CD4-positive, alpha-beta T cell (primary cell): Measurements from ENCODE around the gene MACROD2. TPM values are rescaled to one million over a fixed set of nuclear protein-coding genes. Genes with fewer than 3 reads are reported as not detected.

Experiments
- ATAC-seq: fragments of 200-7000 bp; cut with Tn5 transposase; one replicate; pipeline ENCODE4 v1.10.0; 2022; ENCODE audit warnings: mild to moderate bottlenecking; ENCODE audit not compliant: poor library complexity
- CTCF ChIA-PET: fragments of 350-600 bp; sonication (Branson Sonifier 250); formaldehyde crosslinking; loops from one replicate; lab custom pipeline; 2021; ENCODE audit warnings: antibody characterized with exemption, inconsistent platforms; lab: Charles Lee
- POLR2A ChIA-PET: fragments of 350-600 bp; sonication (Branson Sonifier 250); formaldehyde crosslinking; loops from one replicate; lab custom pipeline; 2021; ENCODE audit warnings: antibody characterized with exemption, inconsistent platforms; lab: Charles Lee
- DNase-seq, 14 experiments: peaks; one replicate each; pipeline ENCODE4 v3.0.0-alpha.2; 2013 to 2020; ENCODE audit warnings: mixed read lengths in 2 of 14
- H3K27ac ChIP-seq, 2 donors: one replicate each; pipeline versions ENCODE4 v1.5.1 to v1.7.0; 2013; ENCODE audit warnings: low read length in 2 of 2, low read depth in 1 of 2, mild to moderate bottlenecking in 1 of 2
- H3K27me3 ChIP-seq, 2 experiments: 1 replicate in 1 of 2; 2 replicates in 1 of 2; pipeline versions ENCODE4 v1.6.1 to v1.7.0; 2013; ENCODE audit warnings: low read length in 2 of 2, control low read depth in 1 of 2, mild to moderate bottlenecking in 1 of 2, moderate library complexity in 1 of 2; ENCODE audit not compliant: insufficient read depth in 2 of 2, control insufficient read depth in 1 of 2
- H3K36me3 ChIP-seq: one replicate; pipeline ENCODE4 v1.6.1; 2013; ENCODE audit warnings: low read length, control low read depth; ENCODE audit not compliant: insufficient read depth
- H3K4me1 ChIP-seq: one replicate; pipeline ENCODE4 v1.6.1; 2013; ENCODE audit warnings: low read length, control low read depth; ENCODE audit not compliant: insufficient read depth
- H3K4me3 ChIP-seq: one replicate; pipeline ENCODE4 v1.5.1; 2013; ENCODE audit warnings: mild to moderate bottlenecking, low read length, moderate library complexity
- H3K9me3 ChIP-seq, 2 experiments: 1 replicate in 1 of 2; 2 replicates in 1 of 2; pipeline versions ENCODE4 v1.6.1 to v1.7.0; 2013; ENCODE audit warnings: low read length in 2 of 2, mild to moderate bottlenecking in 2 of 2, control low read depth in 1 of 2, moderate library complexity in 1 of 2; ENCODE audit not compliant: control insufficient read depth in 1 of 2, insufficient read depth in 1 of 2
- H3K27ac Mint-ChIP-seq: one replicate; pipeline ENCODE4 v1.8.0; 2020; ENCODE audit warnings: mixed read lengths
- H3K27me3 Mint-ChIP-seq: one replicate; pipeline ENCODE4 v1.8.0; 2021; ENCODE audit warnings: mixed read lengths
- H3K36me3 Mint-ChIP-seq: one replicate; pipeline ENCODE4 v1.8.0; 2021; ENCODE audit warnings: low read depth, mixed read lengths
- H3K4me1 Mint-ChIP-seq: one replicate; pipeline ENCODE4 v1.8.0; 2021; ENCODE audit warnings: low read depth, mixed read lengths
- H3K4me3 Mint-ChIP-seq: one replicate; pipeline ENCODE4 v1.8.0; 2020; ENCODE audit warnings: mild to moderate bottlenecking, mixed read lengths
- H3K9me3 Mint-ChIP-seq: one replicate; pipeline ENCODE4 v1.8.0; 2020; ENCODE audit warnings: mixed read lengths
- CTCF ChIP-seq: fragments of 200-600 bp; IDR thresholded peaks from one replicate; pipeline ENCODE4 v1.8.0; 2022; ENCODE audit warnings: antibody characterized with exemption, mild to moderate bottlenecking
- intact Hi-C, 2 experiments: fragments of 100-400 bp; cut with DNase I in 1 of 2; cut with micrococcal nuclease in 1 of 2; formaldehyde crosslinking; loops; one replicate each; pipeline versions ENCODE4 v1.15.1 to v1.9.0; 2023 to 2025; cut with DNase I, micrococcal nuclease
- total RNA-seq, 174 experiments: library from RNA in 2 of 174; stranded (reverse) in 2 of 174; gene quantifications; one replicate each; pipeline ENCODE4 v1.2.3 and lab custom pipeline; 2021 to 2026

The MACROD2 gene
- total RNA-seq, 2 experiments from 2014 or later, result not detected

GRCh38 chr20:14412065-14412681 lies 416.9 kb downstream of the MACROD2 start:
- Mint-ChIP-seq H3K27ac (no peak overlapping the region), H3K27me3 (no peaks in the 10 kb centered on the region), H3K9me3 (peaks cover 3% of the 10 kb centered on the region), H3K4me1 (no peaks in the 10 kb centered on the region), H3K4me3 (no peak overlapping the region), H3K36me3 (no peaks in the 10 kb centered on the region)
- no peaks in the 10 kb centered on the region for H3K27me3 ChIP-seq
- no peaks in the 10 kb centered on the region for H3K4me1 ChIP-seq
- ChIA-PET CTCF (no interaction called here), POLR2A (no interaction called here)
- ATAC-seq, result no peak
- intact Hi-C loops, result no loop called here
- DNase-seq, result no peak
- TF ChIP-seq CTCF, result no peak
- H3K9me3 ChIP-seq, result no peaks in the 10 kb centered on the region
- H3K4me3 ChIP-seq, result no peak overlapping the region
- no peak overlapping the region for H3K27ac ChIP-seq
- H3K36me3 ChIP-seq, result no peaks in the 10 kb centered on the region

GRCh38 chr20:14413835-14414234 lies 418.5 kb downstream of the MACROD2 start:
- ChIA-PET CTCF (no interaction called here), POLR2A (no interaction called here)
- Histone ChIP-seq H3K36me3 (no peaks in the 10 kb centered on the region), H3K4me3 (no peak overlapping the region), H3K27ac (no peak overlapping the region), H3K27me3 (no peaks in the 10 kb centered on the region), H3K4me1 (no peaks in the 10 kb centered on the region), H3K9me3 (peaks cover 0 to 1% of the 10 kb centered on the region in 2 experiments)
- H3K4me3 Mint-ChIP-seq, result no peak overlapping the region
- intact Hi-C loops, result no loop called here
- no peak for TF ChIP-seq CTCF
- peaks cover 4% of the 10 kb centered on the region for H3K9me3 Mint-ChIP-seq
- H3K27ac Mint-ChIP-seq, result no peak overlapping the region
- H3K4me1 Mint-ChIP-seq, result no peaks in the 10 kb centered on the region
- ATAC-seq (no peak), DNase-seq (no peak)
- H3K27me3 Mint-ChIP-seq, result no peaks in the 10 kb centered on the region
- no peaks in the 10 kb centered on the region for H3K36me3 Mint-ChIP-seq

DNA sequence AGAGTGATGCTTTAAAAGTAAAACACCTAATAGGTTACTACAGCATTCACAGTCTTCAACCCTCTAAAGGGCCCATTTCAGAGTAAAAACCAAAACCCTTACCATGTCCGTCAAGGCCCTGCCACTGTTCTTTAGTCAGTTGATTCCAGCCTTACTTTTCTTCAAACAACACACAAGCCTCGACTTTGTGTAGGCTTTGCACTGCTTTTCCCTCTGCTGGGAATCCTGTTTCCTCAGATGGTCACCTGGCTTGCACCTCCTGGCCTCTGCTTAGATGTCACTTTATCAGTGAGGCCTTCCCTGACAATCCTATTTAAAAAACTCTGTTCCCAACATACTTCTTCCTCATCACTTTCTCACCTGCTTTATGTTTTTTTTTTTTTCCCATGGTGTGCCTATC lies 419.2 kb downstream of the MACROD2 start:
- H3K4me3 ChIP-seq, result no peak overlapping the region
- Mint-ChIP-seq H3K4me1 (no peaks in the 10 kb centered on the region), H3K4me3 (no peak overlapping the region), H3K27ac (no peak overlapping the region), H3K36me3 (no peaks in the 10 kb centered on the region), H3K9me3 (peaks cover 4% of the 10 kb centered on the region), H3K27me3 (no peaks in the 10 kb centered on the region)
- ATAC-seq, result no peak
- H3K27ac ChIP-seq, result no peak overlapping the region
- intact Hi-C loops, result no loop called here
- no peak for DNase-seq
- H3K9me3 ChIP-seq, result peaks cover 0 to 5% of the 10 kb centered on the region in 2 experiments
- CTCF ChIA-PET, result no interaction called here
- no peaks in the 10 kb centered on the region for H3K36me3 ChIP-seq
- H3K4me1 ChIP-seq, result no peaks in the 10 kb centered on the region
- POLR2A ChIA-PET, result no interaction called here
- no peaks in the 10 kb centered on the region for H3K27me3 ChIP-seq
- TF ChIP-seq CTCF, result no peak
